ENCODE results near the gene ETNK2.

GRCh38 chr1:204089044-204089751, 62.6 kb downstream of the ETNK2 start:
- TF ChIP-seq CTCF (IDR thresholded peaks at IDR 0.05) (no peak), POLR2A (IDR thresholded peaks at IDR 0.05) (no peak)
